HL-60/S4 treated with retinoic acid at 250 ng/mL for 4 days and 3 days (cell line): ENCODE results near the gene UCN.
"Not testable (repeated sequence)": the region's sequence is repeated elsewhere in the genome, so short reads cannot be mapped to it uniquely, and the experiment has no call there.

Experiments
- in situ Hi-C: fragments of 300-500 bp; cut with MboI; formaldehyde crosslinking; loops from 2 replicates; pipeline ENCODE4 v1.7.0; 2022; ENCODE audit warnings: low sequenced_read_pairs

The UCN gene

GRCh38 chr2:27288610-27289009, 19.6 kb downstream of the UCN start:
- in situ Hi-C loops: loop anchor here (25.0 kb wide), 1 partner anchor 176 kb away; the partner anchor contains the start of genes ABHD1 and CGREF1

- in situ Hi-C loops: loop anchor here (25.0 kb wide), 1 partner anchor 173 kb away; the partner anchor contains the start of genes ABHD1 and CGREF1
Observed at GRCh38 chr2:27285481-27285880, 22.8 kb downstream of the UCN start.

GRCh38 chr2:27284996-27285395, 23.2 kb downstream of the UCN start:
- in situ Hi-C loops: loop anchor here (25.0 kb wide), 1 partner anchor 173 kb away; the partner anchor contains the start of genes ABHD1 and CGREF1

GRCh38 chr2:27282892-27283291, 25.4 kb downstream of the UCN start:
- in situ Hi-C loops: loop anchor here (25.0 kb wide), 1 partner anchor 171 kb away; the partner anchor contains the start of genes ABHD1 and CGREF1

GRCh38 chr2:27281855-27282559, 26.2 kb downstream of the UCN start, which contains the start of gene TRIM54:
TSS of gene TRIM54 (plus strand) at chr2:27282429. CDS start at chr2:27282732, 303 bp downstream.
- in situ Hi-C loops: loop anchor here (25.0 kb wide), 1 partner anchor 170 kb away; the partner anchor contains the start of genes ABHD1 and CGREF1

GRCh38 chr2:27281442-27281841, 26.8 kb downstream of the UCN start:
- in situ Hi-C loops: loop anchor here (25.0 kb wide), 1 partner anchor 169 kb away; the partner anchor contains the start of genes ABHD1 and CGREF1

GRCh38 chr2:27280826-27281225, 27.4 kb downstream of the UCN start:
- in situ Hi-C loops: loop anchor here (25.0 kb wide), 1 partner anchor 169 kb away; the partner anchor contains the start of genes ABHD1 and CGREF1

GRCh38 chr2:27278010-27278409, 30.2 kb downstream of the UCN start:
- in situ Hi-C loops: loop anchor here (25.0 kb wide), 1 partner anchor 166 kb away; the partner anchor contains the start of genes ABHD1 and CGREF1

- in situ Hi-C loops: loop anchor here (25.0 kb wide), 1 partner anchor 163 kb away; the partner anchor contains the start of genes ABHD1 and CGREF1
Observed at GRCh38 chr2:27275211-27276150, 32.8 kb downstream of the UCN start, which contains the start of gene DNAJC5G. TSS of gene DNAJC5G (plus strand) at chr2:27275433. CDS start at chr2:27276729, 1,296 bp downstream.

GRCh38 chr2:27272537-27273522, 35.4 kb downstream of the UCN start:
- in situ Hi-C loops: not testable (repeated sequence)

- in situ Hi-C loops: no loop called here
Observed at GRCh38 chr2:27271631-27272340, 36.5 kb downstream of the UCN start.

GRCh38 chr2:27270670-27271069, 37.6 kb downstream of the UCN start:
- in situ Hi-C loops: no loop called here

- in situ Hi-C loops: no loop called here
Observed at GRCh38 chr2:27270131-27270530, 38.1 kb downstream of the UCN start.

- in situ Hi-C loops: not testable (repeated sequence)
Observed at GRCh38 chr2:27268296-27268695, 39.9 kb downstream of the UCN start.

GRCh38 chr2:27265536-27265870, 42.7 kb downstream of the UCN start:
- in situ Hi-C loops: no loop called here

GRCh38 chr2:27264753-27265535, 43.3 kb downstream of the UCN start:
- in situ Hi-C loops: no loop called here

- in situ Hi-C loops: no loop called here
Observed at GRCh38 chr2:27264253-27264752, 43.9 kb downstream of the UCN start.
